HEK293T (cell line): ENCODE data around the gene GAB2.

Experiments
- FOXM1 ChIP-seq: fragments of 450-650 bp; IDR thresholded peaks from 2 replicates; pipeline ENCODE4 v1.6.1; 2017; ENCODE audit warnings: mild to moderate bottlenecking, borderline replicate concordance
- HDGF ChIP-seq: fragments of 450-650 bp; IDR thresholded peaks from 2 replicates; pipeline ENCODE4 v1.6.1; 2017; ENCODE audit warnings: antibody characterized with exemption, borderline replicate concordance
- L3MBTL2 ChIP-seq: fragments of 450-650 bp; conservative IDR thresholded peaks from 2 replicates; pipeline ENCODE4 v1.6.1; 2016; ENCODE audit warnings: mild to moderate bottlenecking
- SUZ12 ChIP-seq: fragments of 450-650 bp; IDR thresholded peaks from 2 replicates; pipeline ENCODE4 v1.6.1; 2016; ENCODE audit warnings: mild to moderate bottlenecking
- ZNF384 ChIP-seq: fragments of 450-650 bp; IDR thresholded peaks from 2 replicates; pipeline ENCODE4 v1.6.1; 2016

- no peak for TF ChIP-seq SUZ12
- no peak for TF ChIP-seq HDGF
- no peak for TF ChIP-seq FOXM1
- no peak for TF ChIP-seq L3MBTL2
- TF ChIP-seq ZNF384, result no peak
Observed at GRCh38 chr11:78254268-78254667, 163.4 kb downstream of the GAB2 start.
